ENCODE data around the gene CTSO. TPM values are rescaled to one million over a fixed set of nuclear protein-coding genes. Genes with fewer than 3 reads are reported as not detected.

The CTSO gene
- total and polyA plus RNA-seq, 12 donors: 2.6 to 21.4 (median 8.6) TPM

DNA sequence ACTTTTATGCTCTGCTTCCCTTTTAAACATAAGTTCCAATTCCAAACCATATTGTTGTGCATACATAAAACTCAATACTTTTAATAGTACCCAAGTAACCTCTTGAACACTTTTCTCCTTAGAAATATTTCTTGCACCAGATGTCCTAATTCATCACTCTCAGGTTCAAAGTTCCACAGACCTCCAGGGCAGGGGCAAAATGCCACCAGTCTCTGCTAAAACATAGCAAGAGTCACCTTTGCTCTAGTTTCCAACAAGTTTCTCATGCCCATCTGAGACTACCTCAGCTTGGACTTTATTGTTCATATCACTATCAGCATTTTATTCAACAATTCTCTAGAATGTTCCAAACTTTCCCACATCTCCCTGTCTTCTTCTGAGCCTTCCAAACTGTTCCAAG lies 73.9 kb downstream of the CTSO start:
- peaks cover 0 to 22% (median 7%) of the 10 kb centered on the region in 11 donors for H3K9me3 ChIP-seq
- H3K36me3 ChIP-seq: no peaks in the 10 kb centered on the region
- no peaks in the 10 kb centered on the region for H3K4me1 ChIP-seq
- intact Hi-C loops (cut with DNase I): no loop called here
- DNase-seq (no peak), ATAC-seq (no peak)
- H3K4me3 ChIP-seq: no peak overlapping the region
- H3K27ac ChIP-seq: no peak overlapping the region
- H3K27me3 ChIP-seq: no peaks in the 10 kb centered on the region
- TF ChIP-seq, protein P1, sequence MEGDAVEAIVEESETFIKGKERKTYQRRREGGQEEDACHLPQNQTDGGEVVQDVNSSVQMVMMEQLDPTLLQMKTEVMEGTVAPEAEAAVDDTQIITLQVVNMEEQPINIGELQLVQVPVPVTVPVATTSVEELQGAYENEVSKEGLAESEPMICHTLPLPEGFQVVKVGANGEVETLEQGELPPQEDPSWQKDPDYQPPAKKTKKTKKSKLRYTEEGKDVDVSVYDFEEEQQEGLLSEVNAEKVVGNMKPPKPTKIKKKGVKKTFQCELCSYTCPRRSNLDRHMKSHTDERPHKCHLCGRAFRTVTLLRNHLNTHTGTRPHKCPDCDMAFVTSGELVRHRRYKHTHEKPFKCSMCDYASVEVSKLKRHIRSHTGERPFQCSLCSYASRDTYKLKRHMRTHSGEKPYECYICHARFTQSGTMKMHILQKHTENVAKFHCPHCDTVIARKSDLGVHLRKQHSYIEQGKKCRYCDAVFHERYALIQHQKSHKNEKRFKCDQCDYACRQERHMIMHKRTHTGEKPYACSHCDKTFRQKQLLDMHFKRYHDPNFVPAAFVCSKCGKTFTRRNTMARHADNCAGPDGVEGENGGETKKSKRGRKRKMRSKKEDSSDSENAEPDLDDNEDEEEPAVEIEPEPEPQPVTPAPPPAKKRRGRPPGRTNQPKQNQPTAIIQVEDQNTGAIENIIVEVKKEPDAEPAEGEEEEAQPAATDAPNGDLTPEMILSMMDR (IDR thresholded peaks at IDR 0.05): no peak

DNA sequence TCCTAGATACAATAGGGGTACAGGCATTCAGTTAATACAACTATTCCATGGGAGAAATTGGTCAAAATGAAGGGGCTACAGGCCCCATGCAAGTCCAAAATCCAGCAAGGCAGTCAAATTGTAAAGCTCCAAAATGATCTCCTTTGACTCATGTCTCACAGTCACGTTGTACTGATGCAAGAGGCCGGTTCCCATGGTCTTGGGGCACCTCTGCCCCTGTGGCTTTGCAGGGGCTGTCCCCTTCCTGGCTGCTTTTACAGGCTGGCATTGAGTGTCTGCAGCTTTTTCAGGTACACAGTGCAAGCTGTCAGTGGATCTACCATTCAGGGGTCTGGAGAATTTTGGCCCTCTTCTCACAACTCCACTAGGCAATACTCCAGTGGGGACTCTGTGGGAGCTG lies 75.1 kb downstream of the CTSO start:
- 24 to 32% methylated on average over 2 of the region's 2 CpGs for WGBS, 2 donors
- intact Hi-C loops (cut with DNase I): no loop called here
- no peak for DNase-seq
- H3K9me3 ChIP-seq: peaks cover 0 to 32% (median 7%) of the 10 kb centered on the region in 11 donors
- no peak overlapping the region for H3K27ac ChIP-seq
- H3K4me3 ChIP-seq: no peak overlapping the region
- no peak for ATAC-seq
- TF ChIP-seq, protein P1 (IDR thresholded peaks at IDR 0.05): no peak
- no peaks in the 10 kb centered on the region for H3K36me3 ChIP-seq
- H3K4me1 ChIP-seq: no peaks in the 10 kb centered on the region
- no peaks in the 10 kb centered on the region for H3K27me3 ChIP-seq

DNA sequence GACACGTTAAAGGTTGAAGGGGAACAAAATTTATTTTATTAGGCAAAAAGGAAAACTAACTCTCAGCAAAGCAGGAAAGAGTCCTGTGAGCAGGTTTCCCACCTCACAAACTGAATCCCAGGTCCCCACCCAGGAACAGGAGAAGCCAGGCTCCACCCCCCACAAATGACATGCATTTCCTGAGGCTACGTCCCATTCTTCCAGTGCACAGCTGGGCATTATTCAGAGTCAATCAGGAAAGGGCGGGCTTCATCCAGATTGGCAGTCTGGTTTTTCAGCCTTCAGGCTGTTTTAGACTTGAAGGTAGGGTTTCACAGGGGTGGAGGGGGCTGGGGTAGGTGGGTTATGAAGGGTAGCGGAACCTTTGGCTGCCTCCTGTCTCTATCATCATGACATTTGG lies 75.7 kb downstream of the CTSO start:
- intact Hi-C loops (cut with DNase I): no loop called here
- WGBS, 2 donors: 78 to 87% methylated on average over 4 of the region's 4 CpGs
- TF ChIP-seq, protein P1 (IDR thresholded peaks at IDR 0.05): no peak
- Histone ChIP-seq H3K9me3 (peaks cover 0 to 32% (median 7%) of the 10 kb centered on the region in 11 donors), H3K27ac (no peak overlapping the region), H3K36me3 (no peaks in the 10 kb centered on the region), H3K27me3 (no peaks in the 10 kb centered on the region), H3K4me1 (no peaks in the 10 kb centered on the region), H3K4me3 (no peak overlapping the region)
- no peak for ATAC-seq
- no peak for DNase-seq

DNA sequence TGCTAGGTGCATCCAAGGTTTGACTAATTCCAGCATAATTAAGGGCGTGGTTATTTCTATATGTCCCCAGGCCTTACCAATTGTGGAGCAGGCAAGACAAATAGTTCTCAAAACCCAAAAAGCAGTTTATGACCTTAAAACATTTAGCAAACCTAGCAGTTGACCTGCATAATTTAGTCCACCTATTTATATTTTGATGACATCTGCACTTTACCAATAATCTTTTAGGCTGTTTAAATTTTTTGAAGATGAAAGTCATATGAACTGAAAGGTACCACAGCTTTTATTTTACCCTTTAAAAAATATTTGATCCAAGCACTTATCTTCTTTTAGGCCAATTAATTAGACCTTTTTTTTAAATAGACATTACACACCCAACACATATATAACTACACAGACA lies 77.8 kb downstream of the CTSO start:
- Histone ChIP-seq H3K4me3 (no peak overlapping the region), H3K27ac (no peak overlapping the region), H3K9me3 (peaks cover 0 to 32% (median 7%) of the 10 kb centered on the region in 11 donors), H3K4me1 (no peaks in the 10 kb centered on the region), H3K27me3 (no peaks in the 10 kb centered on the region), H3K36me3 (no peaks in the 10 kb centered on the region)
- DNase-seq (no peak), ATAC-seq (no peak)
- TF ChIP-seq, protein P1 (IDR thresholded peaks at IDR 0.05): no peak
- 77 to 88% methylated on average over 1 of the region's 1 CpG for WGBS, 2 donors
- intact Hi-C loops (cut with DNase I): no loop called here

Other genes with a start within 250 kb of the CTSO start
- gene GUCY1B1, start 194.8 kb downstream of the CTSO start, total RNA-seq: 10 to 100 TPM; 10.7 to 29.9 (median 17.1) TPM
- gene GUCY1B1, start 194.8 kb downstream of the CTSO start, polyA plus RNA-seq: 10 to 100 TPM; 11.4 to 23.8 TPM
- gene ASIC5, start 87.6 kb downstream of the CTSO start, total RNA-seq: not detected
- not detected for gene ASIC5, start 87.6 kb downstream of the CTSO start, polyA plus RNA-seq
- under 1 TPM in 1 of 10 donors, not detected in 9; 0.14 TPM for gene TDO2, start 50.2 kb downstream of the CTSO start, total RNA-seq
- under 1 TPM in 1 of 2 donors, not detected in 1; 0.03 TPM for gene TDO2, start 50.2 kb downstream of the CTSO start, polyA plus RNA-seq

Measured in heart right ventricle (tissue), 16 donors.